ENCODE measurements around the gene SULT2B1. TPM values are rescaled to one million over a fixed set of nuclear protein-coding genes. Genes with fewer than 3 reads are reported as not detected.
"Not testable (repeated sequence)": the region's sequence is repeated elsewhere in the genome, so short reads cannot be mapped to it uniquely, and the experiment has no call there.

Gene SULT2B1
- total and polyA plus RNA-seq, 2 donors (not counting 1 experiment from before 2014, with no cell fraction given): 0.10 to 0.33 TPM

GRCh38 chr19:48516536-48516935 lies 35.4 kb upstream of the SULT2B1 start:
- Histone ChIP-seq H3K9ac (ENCODE audit: insufficient read depth, low read length) (no peak overlapping the region), H4K20me1 (ENCODE audit: control insufficient read depth, extremely low read depth, insufficient read depth, low read length) (no peaks in the 10 kb centered on the region), H3K27ac (ENCODE audit: insufficient read depth, low read length) (no peak overlapping the region), H3K9me3 (ENCODE audit: control insufficient read depth, insufficient read depth, low read depth, low read length) (no peaks in the 10 kb centered on the region), H3K79me2 (ENCODE audit: control insufficient read depth, insufficient read depth, low read length) (no peaks in the 10 kb centered on the region), H3K36me3 (ENCODE audit: control insufficient read depth, insufficient read depth, low read length) (no peaks in the 10 kb centered on the region), H3K4me3 (replicated peaks in 1 of 4; ENCODE audit: control extremely low read depth in 1 of 4, insufficient read depth in 1 of 4, low read depth in 3 of 4, low read length in 4 of 4) (no peak overlapping the region), H3K4me1 (ENCODE audit: control insufficient read depth, extremely low read depth, insufficient read depth, low read length) (peaks cover 2% of the 10 kb centered on the region), H3K4me2 (ENCODE audit: extremely low read depth, insufficient read depth, low read length) (no peak overlapping the region), H3K27me3 (ENCODE audit: control insufficient read depth, insufficient read depth, low read length) (peaks cover 15% of the 10 kb centered on the region), H2AFZ (ENCODE audit: low read length) (no peak overlapping the region)
- no peak for TF ChIP-seq EZH2 (IDR thresholded peaks at IDR 0.05; ENCODE audit: low read length, missing control alignments)
- TF ChIP-seq, protein P1, sequence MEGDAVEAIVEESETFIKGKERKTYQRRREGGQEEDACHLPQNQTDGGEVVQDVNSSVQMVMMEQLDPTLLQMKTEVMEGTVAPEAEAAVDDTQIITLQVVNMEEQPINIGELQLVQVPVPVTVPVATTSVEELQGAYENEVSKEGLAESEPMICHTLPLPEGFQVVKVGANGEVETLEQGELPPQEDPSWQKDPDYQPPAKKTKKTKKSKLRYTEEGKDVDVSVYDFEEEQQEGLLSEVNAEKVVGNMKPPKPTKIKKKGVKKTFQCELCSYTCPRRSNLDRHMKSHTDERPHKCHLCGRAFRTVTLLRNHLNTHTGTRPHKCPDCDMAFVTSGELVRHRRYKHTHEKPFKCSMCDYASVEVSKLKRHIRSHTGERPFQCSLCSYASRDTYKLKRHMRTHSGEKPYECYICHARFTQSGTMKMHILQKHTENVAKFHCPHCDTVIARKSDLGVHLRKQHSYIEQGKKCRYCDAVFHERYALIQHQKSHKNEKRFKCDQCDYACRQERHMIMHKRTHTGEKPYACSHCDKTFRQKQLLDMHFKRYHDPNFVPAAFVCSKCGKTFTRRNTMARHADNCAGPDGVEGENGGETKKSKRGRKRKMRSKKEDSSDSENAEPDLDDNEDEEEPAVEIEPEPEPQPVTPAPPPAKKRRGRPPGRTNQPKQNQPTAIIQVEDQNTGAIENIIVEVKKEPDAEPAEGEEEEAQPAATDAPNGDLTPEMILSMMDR (conservative IDR thresholded peaks at IDR 0.05 in 1 of 2, IDR thresholded peaks at IDR 0.05 in 1 of 2; ENCODE audit: low read depth in 1 of 2, low read length in 2 of 2): no peak
- DNase-seq (ENCODE audit: low read depth in 2 of 2): no peak

GRCh38 chr19:48518207-48518606 lies 33.8 kb upstream of the SULT2B1 start:
- Histone ChIP-seq H3K4me1 (ENCODE audit: control insufficient read depth, extremely low read depth, insufficient read depth, low read length) (peaks cover 2% of the 10 kb centered on the region), H3K79me2 (ENCODE audit: control insufficient read depth, insufficient read depth, low read length) (no peaks in the 10 kb centered on the region), H3K9me3 (ENCODE audit: control insufficient read depth, insufficient read depth, low read depth, low read length) (no peaks in the 10 kb centered on the region), H3K36me3 (ENCODE audit: control insufficient read depth, insufficient read depth, low read length) (no peaks in the 10 kb centered on the region), H3K4me2 (ENCODE audit: extremely low read depth, insufficient read depth, low read length) (no peak overlapping the region), H4K20me1 (ENCODE audit: control insufficient read depth, extremely low read depth, insufficient read depth, low read length) (no peaks in the 10 kb centered on the region), H3K4me3 (replicated peaks in 1 of 4; ENCODE audit: control extremely low read depth in 1 of 4, insufficient read depth in 1 of 4, low read depth in 3 of 4, low read length in 4 of 4) (no peak overlapping the region), H3K27ac (ENCODE audit: insufficient read depth, low read length) (no peak overlapping the region), H3K27me3 (ENCODE audit: control insufficient read depth, insufficient read depth, low read length) (peaks cover 3% of the 10 kb centered on the region), H2AFZ (ENCODE audit: low read length) (no peak overlapping the region), H3K9ac (ENCODE audit: insufficient read depth, low read length) (no peak overlapping the region)
- DNase-seq (ENCODE audit: low read depth in 2 of 2): no peak
- no peak for TF ChIP-seq EZH2 (IDR thresholded peaks at IDR 0.05; ENCODE audit: low read length, missing control alignments)
- TF ChIP-seq, protein P1 (conservative IDR thresholded peaks at IDR 0.05 in 1 of 2, IDR thresholded peaks at IDR 0.05 in 1 of 2; ENCODE audit: low read depth in 1 of 2, low read length in 2 of 2): no peak

DNA sequence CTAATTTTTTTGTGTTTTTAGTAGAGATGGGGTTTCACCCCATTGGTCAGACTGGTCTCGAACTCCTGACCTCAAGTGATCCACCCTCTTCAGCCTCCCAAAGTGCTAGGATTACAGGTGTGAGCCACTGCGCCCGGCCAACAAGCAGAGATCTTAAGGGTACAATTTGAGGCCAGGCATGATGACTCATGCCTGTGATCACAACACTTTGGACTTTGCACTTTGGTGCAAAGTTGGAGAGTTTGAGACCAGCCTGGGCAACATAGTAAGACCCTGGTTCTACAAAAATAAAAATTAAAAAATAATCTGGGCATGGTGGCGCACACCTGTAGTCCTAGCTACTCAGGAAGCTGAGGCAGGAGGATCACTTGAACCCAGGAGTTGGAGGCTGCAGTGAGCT lies 32.5 kb upstream of the SULT2B1 start:
- H3K9me3 ChIP-seq (ENCODE audit: control insufficient read depth, insufficient read depth, low read depth, low read length); H3K27ac ChIP-seq (ENCODE audit: insufficient read depth, low read length); H4K20me1 ChIP-seq (ENCODE audit: control insufficient read depth, extremely low read depth, insufficient read depth, low read length); DNase-seq (ENCODE audit: low read depth in 2 of 2); H3K4me3 ChIP-seq (replicated peaks in 1 of 4; ENCODE audit: control extremely low read depth in 1 of 4, insufficient read depth in 1 of 4, low read depth in 3 of 4, low read length in 4 of 4); H3K27me3 ChIP-seq (ENCODE audit: control insufficient read depth, insufficient read depth, low read length); H3K9ac ChIP-seq (ENCODE audit: insufficient read depth, low read length); H3K36me3 ChIP-seq (ENCODE audit: control insufficient read depth, insufficient read depth, low read length); H3K4me1 ChIP-seq (ENCODE audit: control insufficient read depth, extremely low read depth, insufficient read depth, low read length); H3K4me2 ChIP-seq (ENCODE audit: extremely low read depth, insufficient read depth, low read length); H3K79me2 ChIP-seq (ENCODE audit: control insufficient read depth, insufficient read depth, low read length); H2AFZ ChIP-seq (ENCODE audit: low read length): not testable (repeated sequence)

Measured in fibroblast of lung (primary cell).